H9 (cell line): ENCODE measurements around the gene MYH16. TPM values are rescaled to one million over a fixed set of nuclear protein-coding genes. Genes with fewer than 3 reads are reported as not detected.

ENCODE experiments used
- DNase-seq: peaks from one replicate; pipeline ENCODE4 v3.0.0-alpha.2; 2017
- H2AFZ ChIP-seq: one replicate; pipeline ENCODE4 v1.6.1; 2013; ENCODE audit warnings: mild to moderate bottlenecking, low read length, control low read depth, moderate library complexity
- H2AK5ac ChIP-seq: 2 replicates; pipeline ENCODE4 v1.6.1; 2013; ENCODE audit warnings: low read length, control low read depth, mixed read lengths; ENCODE audit not compliant: insufficient read length
- H2BK120ac ChIP-seq: one replicate; pipeline ENCODE4 v1.6.1; 2013; ENCODE audit warnings: low read depth, mild to moderate bottlenecking, low read length, control low read depth, inconsistent platforms; ENCODE audit not compliant: poor library complexity, severe bottlenecking
- H2BK12ac ChIP-seq: 2 replicates; pipeline ENCODE4 v1.6.1; 2013; ENCODE audit warnings: low read length, control low read depth, mixed read lengths, low read depth; ENCODE audit not compliant: insufficient read length
- H2BK15ac ChIP-seq: 2 replicates; pipeline ENCODE4 v1.6.1; 2013; ENCODE audit warnings: low read depth, low read length, control low read depth
- H2BK20ac ChIP-seq: one replicate; pipeline ENCODE4 v1.6.1; 2013; ENCODE audit warnings: low read depth, mild to moderate bottlenecking, low read length, control low read depth, inconsistent platforms; ENCODE audit not compliant: poor library complexity, severe bottlenecking
- H2BK5ac ChIP-seq: 2 replicates; pipeline ENCODE4 v1.6.1; 2013; ENCODE audit warnings: low read length, control low read depth, mixed read lengths; ENCODE audit not compliant: insufficient read length
- H3K14ac ChIP-seq: 2 replicates; pipeline ENCODE4 v1.6.1; 2013; ENCODE audit warnings: low read length, control low read depth; ENCODE audit not compliant: insufficient read depth
- H3K18ac ChIP-seq: 2 replicates; pipeline ENCODE4 v1.6.1; 2013; ENCODE audit warnings: low read depth, mild to moderate bottlenecking, mixed read lengths, low read length, control low read depth; ENCODE audit not compliant: insufficient read length
- H3K23ac ChIP-seq: 2 replicates; pipeline ENCODE4 v1.6.1; 2013; ENCODE audit warnings: low read length, control low read depth, mixed read lengths, low read depth; ENCODE audit not compliant: insufficient read length
- H3K23me2 ChIP-seq: 2 replicates; pipeline ENCODE4 v1.6.1; 2013; ENCODE audit warnings: low read depth, mild to moderate bottlenecking, mixed read lengths, low read length, control low read depth; ENCODE audit not compliant: insufficient read length, poor library complexity, severe bottlenecking
- H3K27ac ChIP-seq: 2 replicates; pipeline ENCODE4 v1.5.1; 2013; ENCODE audit warnings: low read length, control low read depth, mixed read lengths, low read depth; ENCODE audit not compliant: insufficient read length
- H3K27me3 ChIP-seq: 2 replicates; pipeline ENCODE4 v1.6.1; 2013; ENCODE audit warnings: low read length, control low read depth, inconsistent platforms; ENCODE audit not compliant: insufficient read depth
- H3K4ac ChIP-seq: 2 replicates; pipeline ENCODE4 v1.6.1; 2013; ENCODE audit warnings: low read depth, mild to moderate bottlenecking, control low read depth, inconsistent platforms, low read length, moderate library complexity
- H3K4me1 ChIP-seq: 2 replicates; pipeline ENCODE4 v1.6.1; 2013; ENCODE audit warnings: low read length, control low read depth, inconsistent platforms; ENCODE audit not compliant: insufficient read depth
- H3K4me2 ChIP-seq: 2 replicates; pipeline ENCODE4 v1.6.1; 2013; ENCODE audit warnings: low read length, control low read depth, mixed read lengths; ENCODE audit not compliant: insufficient read length, insufficient read depth
- H3K56ac ChIP-seq: 2 replicates; pipeline ENCODE4 v1.6.1; 2013; ENCODE audit warnings: low read depth, mild to moderate bottlenecking, mixed read lengths, low read length, control low read depth; ENCODE audit not compliant: insufficient read length
- H3K79me1 ChIP-seq: 2 replicates; pipeline ENCODE4 v1.6.1; 2013; ENCODE audit warnings: low read depth, mild to moderate bottlenecking, moderate library complexity, low read length, control low read depth, inconsistent platforms; ENCODE audit not compliant: insufficient read depth, poor library complexity, severe bottlenecking
- H3K79me2 ChIP-seq: 2 replicates; pipeline ENCODE4 v1.6.1; 2013; ENCODE audit warnings: low read length, control low read depth, inconsistent platforms; ENCODE audit not compliant: insufficient read depth
- H3K9ac ChIP-seq: 2 replicates; pipeline ENCODE4 v1.6.1; 2013; ENCODE audit warnings: low read length, control low read depth, mixed read lengths; ENCODE audit not compliant: insufficient read length; ENCODE audit errors: extremely low read depth
- H3K9me3 ChIP-seq: one replicate; pipeline ENCODE4 v1.6.1; 2013; ENCODE audit warnings: low read depth, low read length, inconsistent platforms; ENCODE audit not compliant: control insufficient read depth
- H3T11ph ChIP-seq: one replicate; pipeline ENCODE4 v1.6.1; 2013; ENCODE audit warnings: mild to moderate bottlenecking, low read length, control low read depth, inconsistent platforms
- H4K20me1 ChIP-seq: one replicate; pipeline ENCODE4 v1.6.1; 2013; ENCODE audit not compliant: control insufficient read depth, insufficient read length, insufficient read depth
- H4K5ac ChIP-seq: 2 replicates; pipeline ENCODE4 v1.6.1; 2013; ENCODE audit warnings: low read depth, mild to moderate bottlenecking, mixed read lengths, low read length, control low read depth; ENCODE audit not compliant: insufficient read length
- H4K8ac ChIP-seq: replicated peaks from 2 replicates; pipeline ENCODE4 v1.6.1; 2013; ENCODE audit warnings: low read length, control low read depth, mixed read lengths, low read depth; ENCODE audit not compliant: insufficient read length
- H4K91ac ChIP-seq: 2 replicates; pipeline ENCODE4 v1.6.1; 2013; ENCODE audit warnings: low read depth, mild to moderate bottlenecking, moderate library complexity, mixed read lengths, low read length, control low read depth; ENCODE audit not compliant: insufficient read length
- H3K27ac Mint-ChIP-seq, 3 experiments: 2 replicates in 2 of 3; 3 replicates in 1 of 3; pipeline ENCODE4 v1.8.0; 2020 to 2021; ENCODE audit warnings: mixed read lengths in 3 of 3, mild to moderate bottlenecking in 1 of 3, moderate library complexity in 1 of 3
- H3K27me3 Mint-ChIP-seq: 2 replicates; pipeline ENCODE4 v1.8.0; 2021; ENCODE audit warnings: low read depth, mild to moderate bottlenecking, moderate library complexity, mixed read lengths
- H3K36me3 Mint-ChIP-seq, 3 experiments: 2 replicates in 2 of 3; 3 replicates in 1 of 3; pipeline ENCODE4 v1.8.0; 2020 to 2021; ENCODE audit warnings: low read depth in 3 of 3, mixed read lengths in 3 of 3; ENCODE audit not compliant: insufficient read depth in 1 of 3
- H3K4me1 Mint-ChIP-seq, 2 experiments: 2 replicates each; pipeline ENCODE4 v1.8.0; 2020; ENCODE audit warnings: mixed read lengths in 2 of 2
- H3K4me3 Mint-ChIP-seq, 2 experiments: 2 replicates in 1 of 2; 3 replicates in 1 of 2; pipeline ENCODE4 v1.8.0; 2020 to 2021; ENCODE audit warnings: mild to moderate bottlenecking in 2 of 2, mixed read lengths in 2 of 2, moderate library complexity in 1 of 2
- H3K9me3 Mint-ChIP-seq, 2 experiments: 2 replicates in 1 of 2; 3 replicates in 1 of 2; pipeline ENCODE4 v1.8.0; 2020; ENCODE audit warnings: mild to moderate bottlenecking in 2 of 2, mixed read lengths in 2 of 2, moderate library complexity in 1 of 2
- WGBS: extraction: QIAGEN DNeasy Blood & Tissue Kit; methylation state at CpG from one replicate; pipeline ENCODE4 v1.1.7; 2013; ENCODE audit warnings: missing lambda C conversion rate, low lambda C conversion rate, mixed read lengths; ENCODE audit not compliant: insufficient read length; ENCODE audit errors: extremely low coverage; 5-methylcytosine and 5-hydroxymethylcytosine counted together
- total RNA-seq: library from RNA; stranded (reverse); gene quantifications from 2 replicates; pipeline ENCODE4 v1.2.1, GENCODE V29; 2021
- TF ChIP-seq, protein P1 (sequence below): fragments of 200-600 bp; sonication (generic); conservative IDR thresholded peaks from 3 replicates; pipeline ENCODE4 v1.8.0; 2021; ENCODE audit warnings: antibody characterized with exemption, mild to moderate bottlenecking

The MYH16 gene
- total RNA-seq, 1 experiment from 2014 or later, result not detected

DNA sequence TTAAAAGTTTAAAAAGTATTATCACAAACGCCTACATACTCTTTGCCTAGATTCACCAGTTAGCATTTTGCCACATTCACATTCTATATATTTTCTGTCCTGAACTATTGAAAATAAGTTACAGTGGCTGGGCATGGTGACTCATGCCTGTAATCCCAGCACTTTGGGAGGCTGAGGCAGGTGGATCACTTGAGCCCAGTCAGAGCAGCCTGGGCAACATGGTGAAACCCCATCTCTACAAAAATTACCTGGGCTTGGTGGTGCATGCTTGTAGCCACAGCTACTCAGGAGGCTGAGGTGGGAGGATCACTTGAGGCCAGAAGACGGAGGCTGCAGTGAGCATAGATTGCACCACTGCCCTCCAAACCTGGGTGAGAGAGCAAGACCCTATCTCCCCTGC is 58.4 kb downstream of the MYH16 start:
- Histone ChIP-seq H4K20me1 (no peaks in the 10 kb centered on the region), H3K9ac (no peak overlapping the region), H3K79me2 (peaks cover 6% of the 10 kb centered on the region; the same call in 1 of the 2 replicates), H3K79me1 (peaks cover 5% of the 10 kb centered on the region), H3T11ph (no peak overlapping the region), H3K23me2 (no peaks in the 10 kb centered on the region), H3K56ac (no peak overlapping the region), H3K18ac (no peak overlapping the region), H3K27me3 (no peaks in the 10 kb centered on the region), H4K91ac (no peak overlapping the region), H2BK120ac (no peak overlapping the region), H3K4ac (no peak overlapping the region), H2BK12ac (no peak overlapping the region), H2AFZ (no peak overlapping the region), H3K9me3 (no peaks in the 10 kb centered on the region), H2BK20ac (no peak overlapping the region), H3K4me1 (no peaks in the 10 kb centered on the region), H4K8ac (no peak overlapping the region), H3K27ac (no peak overlapping the region), H2BK5ac (no peak overlapping the region), H4K5ac (no peak overlapping the region), H2BK15ac (no peak overlapping the region), H3K4me2 (no peak overlapping the region), H3K23ac (no peak overlapping the region), H3K14ac (no peak overlapping the region), H2AK5ac (no peak overlapping the region)
- no peak for DNase-seq
- H3K4me1 Mint-ChIP-seq, result peaks cover 6 to 9% of the 10 kb centered on the region in 2 experiments
- no CpG with 5 or more reads among the region's 2 CpGs for WGBS
- peaks cover 14 to 32% (median 15%) of the 10 kb centered on the region in 3 experiments; a peak in 6 of 7 replicates for H3K36me3 Mint-ChIP-seq
- TF ChIP-seq, protein P1, sequence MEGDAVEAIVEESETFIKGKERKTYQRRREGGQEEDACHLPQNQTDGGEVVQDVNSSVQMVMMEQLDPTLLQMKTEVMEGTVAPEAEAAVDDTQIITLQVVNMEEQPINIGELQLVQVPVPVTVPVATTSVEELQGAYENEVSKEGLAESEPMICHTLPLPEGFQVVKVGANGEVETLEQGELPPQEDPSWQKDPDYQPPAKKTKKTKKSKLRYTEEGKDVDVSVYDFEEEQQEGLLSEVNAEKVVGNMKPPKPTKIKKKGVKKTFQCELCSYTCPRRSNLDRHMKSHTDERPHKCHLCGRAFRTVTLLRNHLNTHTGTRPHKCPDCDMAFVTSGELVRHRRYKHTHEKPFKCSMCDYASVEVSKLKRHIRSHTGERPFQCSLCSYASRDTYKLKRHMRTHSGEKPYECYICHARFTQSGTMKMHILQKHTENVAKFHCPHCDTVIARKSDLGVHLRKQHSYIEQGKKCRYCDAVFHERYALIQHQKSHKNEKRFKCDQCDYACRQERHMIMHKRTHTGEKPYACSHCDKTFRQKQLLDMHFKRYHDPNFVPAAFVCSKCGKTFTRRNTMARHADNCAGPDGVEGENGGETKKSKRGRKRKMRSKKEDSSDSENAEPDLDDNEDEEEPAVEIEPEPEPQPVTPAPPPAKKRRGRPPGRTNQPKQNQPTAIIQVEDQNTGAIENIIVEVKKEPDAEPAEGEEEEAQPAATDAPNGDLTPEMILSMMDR, result no peak
- H3K27ac Mint-ChIP-seq, result no peak overlapping the region
- H3K27me3 Mint-ChIP-seq, result no peaks in the 10 kb centered on the region
- no peak overlapping the region for H3K4me3 Mint-ChIP-seq
- H3K9me3 Mint-ChIP-seq, result no peaks in the 10 kb centered on the region
